SK-MEL-5 (cell line): ENCODE data around the gene MYH14. TPM values are rescaled to one million over a fixed set of nuclear protein-coding genes. Genes with fewer than 3 reads are reported as not detected.

Experiments used
- DNase-seq: peaks from one replicate; pipeline ENCODE4 v3.0.0-alpha.2; 2016; ENCODE audit warnings: low read depth, low spot score
- in situ Hi-C: cut with HindIII; loops from 2 replicates; pipeline ENCODE4 v1.10.0; 2016; ENCODE audit warnings: low sequenced_read_pairs, high pct_unique_total_duplicates, low pct_unique_long_range_greater_than_20kb
- total RNA-seq: library from RNA; depleted of rRNA; stranded (reverse); fragments of >200 nt; shearing (Covaris generic); gene quantifications from 2 replicates; pipeline ENCODE4 v1.2.3, GENCODE V29; 2014

MYH14 gene
- total RNA-seq, 1 experiment from 2014 or later: 15.1 TPM

DNA sequence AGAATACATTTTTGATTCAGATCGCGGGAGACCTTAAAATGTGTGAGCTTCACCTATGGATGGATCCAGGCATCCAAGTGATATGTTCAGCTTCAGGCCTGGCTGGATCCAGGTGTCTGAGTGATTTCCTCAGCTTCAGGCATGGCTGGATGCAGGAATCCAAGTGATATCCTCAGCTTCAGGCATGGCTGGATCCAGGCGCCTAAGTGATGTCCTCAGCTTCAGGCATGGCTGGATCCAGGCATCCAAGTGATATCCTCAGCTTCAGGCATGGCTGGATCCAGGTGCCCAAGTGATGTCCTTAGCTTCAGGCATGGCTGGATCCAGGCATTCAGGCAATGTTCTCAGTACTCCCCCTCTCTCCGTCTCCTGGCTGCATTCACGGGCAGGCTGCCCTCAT is 65.1 kb downstream of the MYH14 start:
- no peak for DNase-seq
- in situ Hi-C loops: no loop called here

DNA sequence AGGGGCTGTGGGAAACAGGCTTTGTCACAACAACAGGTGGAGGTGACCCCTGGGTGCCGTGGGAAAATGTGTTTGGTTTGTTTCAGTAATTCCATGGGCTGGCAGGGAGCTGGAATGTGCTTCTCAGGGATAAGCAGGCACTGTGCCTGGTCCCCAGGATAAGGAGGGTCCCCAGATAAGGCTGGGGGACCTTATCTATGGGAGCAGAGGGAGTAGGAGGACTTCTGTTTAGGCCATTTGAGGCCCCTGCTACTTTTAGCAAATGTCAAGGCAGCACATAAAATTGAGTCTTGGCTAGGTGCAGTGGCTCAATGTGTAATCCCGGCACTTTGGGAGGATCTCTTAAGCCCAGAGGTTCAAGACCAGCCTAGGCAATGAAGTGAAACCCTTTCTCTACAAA is 66.2 kb downstream of the MYH14 start:
- in situ Hi-C loops: no loop called here
- no peak for DNase-seq

DNA sequence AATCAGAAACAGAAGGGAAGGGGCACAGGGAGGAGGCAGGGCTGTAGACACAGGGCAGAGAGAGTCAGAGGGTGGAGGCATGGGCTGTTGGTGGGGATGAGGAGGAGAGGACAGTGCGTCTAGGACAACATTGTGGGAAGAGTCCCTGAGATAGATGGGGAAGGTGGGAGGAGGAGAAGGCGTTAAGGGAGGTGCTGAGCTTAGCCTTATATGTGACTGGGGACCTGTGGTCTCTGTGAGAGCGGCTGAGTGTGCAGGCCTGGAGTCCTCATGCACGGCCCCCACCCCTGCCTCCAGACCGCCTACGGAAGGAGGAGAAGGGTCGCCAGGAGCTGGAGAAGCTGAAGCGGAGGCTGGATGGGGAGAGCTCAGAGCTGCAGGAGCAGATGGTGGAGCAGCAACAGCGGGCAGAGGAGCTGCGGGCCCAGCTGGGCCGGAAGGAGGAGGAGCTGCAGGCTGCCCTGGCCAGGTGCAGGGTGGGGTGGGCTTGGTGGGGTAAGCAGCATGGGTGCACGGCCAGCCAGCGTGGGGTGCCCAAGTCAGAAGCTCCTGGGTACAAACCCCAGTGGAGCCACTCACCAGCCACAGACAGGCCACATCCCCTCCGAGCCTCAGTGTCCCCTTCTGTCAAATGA is 69.0 kb downstream of the MYH14 start:
- no peak for DNase-seq

DNA sequence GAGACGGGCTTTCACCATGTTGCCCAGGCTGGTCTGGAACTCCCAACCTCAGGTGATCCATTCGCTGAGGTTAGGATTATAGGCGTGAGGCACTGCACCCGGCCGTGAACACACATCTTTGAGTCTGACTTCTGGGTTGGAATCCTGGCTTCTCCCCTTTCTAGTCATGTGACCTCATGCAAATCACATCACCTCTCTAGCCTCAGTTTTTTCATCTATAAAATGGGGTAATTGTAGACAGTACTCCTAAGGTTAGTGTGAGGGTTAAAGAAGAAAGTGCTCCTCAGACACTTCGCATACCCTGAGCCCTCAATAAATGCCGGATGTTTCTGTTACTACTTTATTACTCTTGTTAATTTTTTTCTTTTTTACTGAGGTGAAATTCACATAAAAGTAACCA is 70.4 kb downstream of the MYH14 start:
- in situ Hi-C loops: no loop called here
- DNase-seq: no peak

More for the DNA sequence above, 69.0 kb downstream of the MYH14 start:
- in situ Hi-C loops: no loop called here

DNA sequence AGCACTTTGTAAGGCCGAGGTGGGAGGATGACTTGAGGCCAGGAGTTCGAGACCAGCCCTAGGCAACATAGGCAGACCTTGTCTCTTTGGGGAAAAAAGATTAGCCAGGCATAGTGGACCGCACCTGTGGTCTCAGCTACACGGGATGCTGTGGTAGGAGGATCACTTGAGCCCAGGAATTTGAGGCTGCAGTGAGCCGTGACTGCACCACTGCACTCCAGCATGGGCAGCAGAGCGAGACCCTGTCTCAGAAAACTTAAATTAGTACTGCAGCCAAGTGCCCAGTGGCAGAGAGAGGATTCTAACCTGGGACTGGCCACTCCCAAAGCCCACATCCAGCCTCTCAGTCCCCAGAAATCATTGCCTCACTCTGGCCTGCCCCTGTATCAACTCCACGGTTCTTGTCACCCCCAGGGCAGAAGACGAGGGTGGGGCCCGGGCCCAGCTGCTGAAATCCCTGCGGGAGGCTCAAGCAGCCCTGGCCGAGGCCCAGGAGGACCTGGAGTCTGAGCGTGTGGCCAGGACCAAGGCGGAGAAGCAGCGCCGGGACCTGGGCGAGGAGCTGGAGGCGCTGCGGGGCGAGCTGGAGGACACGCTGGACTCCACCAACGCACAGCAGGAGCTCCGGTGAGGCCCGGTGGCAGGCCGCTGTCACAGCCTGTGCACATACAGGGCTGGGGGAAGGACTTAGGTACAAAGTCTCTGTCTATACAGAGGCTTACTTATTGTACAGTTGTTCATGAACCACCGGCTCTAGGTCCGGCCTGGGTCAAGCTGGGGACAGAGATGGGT is 72.4 kb downstream of the MYH14 start:
- in situ Hi-C loops: no loop called here
- no peak for DNase-seq

DNA sequence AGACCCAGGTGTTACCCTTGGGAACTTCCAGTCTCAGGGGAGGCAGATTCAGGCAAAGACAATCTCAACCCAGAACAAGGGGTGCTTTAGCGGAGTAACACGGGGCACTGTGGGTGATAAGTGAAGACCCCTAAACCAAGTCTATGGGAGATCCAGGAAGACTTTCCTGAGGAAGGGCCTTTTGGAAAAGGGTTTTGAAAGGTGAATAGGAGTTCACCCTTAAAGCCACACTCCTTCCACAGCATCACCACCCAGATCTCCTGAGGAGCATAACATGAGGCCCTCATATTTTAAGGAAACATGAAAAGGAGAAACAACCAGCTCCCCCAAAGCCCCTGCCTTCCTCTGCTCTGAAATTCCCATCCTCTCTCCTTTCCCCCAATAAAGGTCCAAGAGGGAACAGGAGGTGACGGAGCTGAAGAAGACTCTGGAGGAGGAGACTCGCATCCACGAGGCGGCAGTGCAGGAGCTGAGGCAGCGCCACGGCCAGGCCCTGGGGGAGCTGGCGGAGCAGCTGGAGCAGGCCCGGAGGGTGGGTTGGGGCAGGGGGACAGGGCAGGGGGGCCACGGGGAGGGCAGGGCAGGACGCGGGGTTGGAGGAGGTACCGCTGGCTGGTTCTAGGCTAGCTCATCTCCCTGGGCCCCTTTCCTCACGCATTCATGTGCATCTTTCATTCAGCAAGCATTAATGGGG is 73.1 kb downstream of the MYH14 start:
- DNase-seq: no peak

DNA sequence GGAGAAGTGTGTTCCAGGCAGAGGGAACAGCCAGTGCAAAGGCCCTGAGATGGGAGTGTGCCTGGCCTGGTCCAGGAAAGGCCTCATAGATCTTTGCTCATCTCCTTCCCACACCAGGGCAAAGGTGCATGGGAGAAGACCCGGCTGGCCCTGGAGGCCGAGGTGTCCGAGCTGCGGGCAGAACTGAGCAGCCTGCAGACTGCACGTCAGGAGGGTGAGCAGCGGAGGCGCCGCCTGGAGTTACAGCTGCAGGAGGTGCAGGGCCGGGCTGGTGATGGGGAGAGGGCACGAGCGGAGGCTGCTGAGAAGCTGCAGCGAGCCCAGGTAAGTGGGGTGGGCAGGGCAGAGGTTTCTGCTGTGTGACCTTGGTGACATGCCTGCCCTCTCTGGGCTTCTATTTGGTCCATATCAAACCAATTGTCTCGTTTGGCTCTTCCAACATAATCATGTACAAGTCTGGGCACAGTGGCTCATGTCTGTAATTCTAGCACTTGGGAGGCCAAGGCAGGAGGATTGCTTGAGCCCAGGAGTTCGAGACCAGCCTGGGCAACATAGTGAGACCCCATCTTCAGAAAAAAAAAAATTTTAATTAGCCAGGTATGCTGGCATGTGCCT is 74.7 kb downstream of the MYH14 start:
- no peak for DNase-seq
- in situ Hi-C loops: no loop called here

More for the DNA sequence above, 73.1 kb downstream of the MYH14 start:
- in situ Hi-C loops: no loop called here

DNA sequence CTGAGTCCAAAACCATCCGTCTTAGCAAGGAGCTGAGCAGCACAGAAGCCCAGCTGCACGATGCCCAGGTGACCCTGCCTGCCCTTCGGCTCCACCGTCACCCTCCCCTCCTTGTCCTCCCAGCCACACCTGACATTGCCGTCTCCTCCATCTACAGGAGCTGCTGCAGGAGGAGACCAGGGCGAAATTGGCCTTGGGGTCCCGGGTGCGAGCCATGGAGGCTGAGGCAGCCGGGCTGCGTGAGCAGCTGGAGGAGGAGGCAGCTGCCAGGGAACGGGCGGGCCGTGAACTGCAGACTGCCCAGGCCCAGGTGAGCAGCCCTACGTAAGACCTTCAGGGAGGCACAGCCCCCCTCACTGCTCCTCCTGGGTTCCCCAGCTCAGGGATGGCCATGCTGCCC is 76.7 kb downstream of the MYH14 start:
- DNase-seq: no peak
- in situ Hi-C loops: no loop called here

DNA sequence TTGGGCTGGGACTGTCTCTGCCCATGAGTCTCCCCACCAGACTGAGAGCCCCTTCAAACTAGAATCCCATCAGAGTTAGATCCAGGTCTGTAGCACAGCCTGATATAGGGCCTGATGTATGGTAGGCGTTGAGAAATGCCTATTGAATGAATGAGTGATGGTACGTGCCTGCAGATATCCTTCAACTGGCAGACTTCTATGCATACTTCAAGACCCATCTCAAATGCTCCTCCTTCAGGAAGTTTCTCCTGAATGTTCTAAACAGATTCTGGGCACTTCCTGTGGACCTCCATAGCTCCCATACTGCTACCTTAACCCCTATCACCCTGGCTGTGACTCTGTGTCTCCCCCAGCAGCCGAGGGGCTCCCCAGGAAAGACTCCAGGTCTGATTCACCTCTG is 77.6 kb downstream of the MYH14 start:
- in situ Hi-C loops: no loop called here
- no peak for DNase-seq

DNA sequence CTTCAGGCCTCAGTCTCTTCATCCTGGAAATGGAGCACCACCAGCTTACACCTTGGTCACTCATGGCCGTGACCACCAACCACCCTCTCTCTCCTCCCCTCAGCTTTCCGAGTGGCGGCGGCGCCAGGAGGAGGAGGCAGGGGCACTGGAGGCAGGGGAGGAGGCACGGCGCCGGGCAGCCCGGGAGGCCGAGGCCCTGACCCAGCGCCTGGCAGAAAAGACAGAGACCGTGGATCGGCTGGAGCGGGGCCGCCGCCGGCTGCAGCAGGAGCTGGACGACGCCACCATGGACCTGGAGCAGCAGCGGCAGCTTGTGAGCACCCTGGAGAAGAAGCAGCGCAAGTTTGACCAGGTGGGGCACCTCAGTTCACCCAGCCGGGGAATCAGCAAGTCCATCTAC is 78.1 kb downstream of the MYH14 start:
- no peak for DNase-seq
- in situ Hi-C loops: no loop called here

DNA sequence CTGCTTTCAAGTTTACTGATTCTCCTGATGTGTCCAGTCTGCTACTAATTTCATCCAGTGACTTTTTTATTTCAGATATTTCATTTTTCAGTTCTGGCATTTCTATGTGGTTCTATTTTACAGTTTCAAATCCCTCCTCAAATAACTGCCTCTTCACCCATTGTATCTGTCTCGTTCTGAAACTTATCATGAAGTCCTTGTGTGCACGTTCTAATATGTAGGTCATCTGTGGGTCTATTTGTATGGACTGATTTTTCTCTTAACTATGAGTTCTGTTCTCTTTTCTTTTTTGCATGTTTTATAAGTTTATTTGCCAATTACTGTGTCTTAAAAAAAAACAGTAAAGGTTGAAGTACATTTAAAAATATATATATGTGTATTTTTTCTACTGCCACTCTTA is 82.4 kb downstream of the MYH14 start:
- DNase-seq: no peak
- in situ Hi-C loops: no loop called here

DNA sequence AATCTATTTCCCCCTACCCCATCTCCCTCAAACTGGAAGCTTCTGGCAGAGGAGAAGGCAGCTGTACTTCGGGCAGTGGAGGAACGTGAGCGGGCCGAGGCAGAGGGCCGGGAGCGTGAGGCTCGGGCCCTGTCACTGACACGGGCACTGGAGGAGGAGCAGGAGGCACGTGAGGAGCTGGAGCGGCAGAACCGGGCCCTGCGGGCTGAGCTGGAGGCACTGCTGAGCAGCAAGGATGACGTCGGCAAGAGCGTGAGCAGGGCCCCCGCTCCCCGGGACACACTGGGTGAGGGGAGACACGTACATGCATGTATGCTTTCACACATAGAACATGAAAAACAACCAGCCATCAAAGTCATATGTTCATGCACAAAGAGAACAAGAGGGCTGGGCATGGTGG is 83.0 kb downstream of the MYH14 start:
- in situ Hi-C loops: no loop called here
- DNase-seq: no peak

DNA sequence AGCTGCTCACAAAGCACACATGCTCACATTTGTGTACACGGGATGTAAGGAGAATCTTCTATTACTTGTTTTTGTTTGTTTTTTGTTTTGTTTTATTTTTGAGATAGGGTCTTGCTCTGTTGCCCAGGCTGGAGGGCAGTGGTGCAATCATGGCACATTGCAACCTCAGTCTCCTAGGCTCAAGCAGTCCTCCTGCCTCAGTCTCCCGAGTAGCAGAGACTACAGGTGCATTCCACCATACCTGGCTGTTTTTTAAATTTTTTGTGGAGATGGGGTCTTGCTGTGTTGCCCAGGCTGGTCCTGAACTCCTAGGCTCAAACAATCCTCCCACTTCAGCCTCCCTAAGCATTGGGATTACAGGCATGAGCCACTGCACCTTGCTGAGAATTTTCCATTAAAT is 83.9 kb downstream of the MYH14 start:
- in situ Hi-C loops: no loop called here
- no peak for DNase-seq

DNA sequence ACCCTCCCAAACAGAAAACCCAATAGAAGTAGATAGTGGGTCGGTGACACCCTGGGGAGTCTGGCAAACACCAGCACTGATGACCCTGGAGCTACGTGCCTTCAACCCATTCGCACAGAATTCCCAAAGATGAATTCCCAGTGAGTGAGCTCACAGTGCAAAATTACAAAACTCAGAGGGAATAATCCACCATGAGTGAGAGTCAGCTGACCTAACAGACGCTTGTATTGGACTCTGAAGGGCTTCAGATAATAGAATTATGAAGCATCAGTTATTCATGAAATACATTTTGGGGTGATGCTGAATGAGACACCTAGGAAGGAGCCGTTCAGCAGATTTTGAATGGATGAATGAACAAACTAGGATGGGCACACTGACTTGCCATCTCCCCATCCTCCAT is 85.5 kb downstream of the MYH14 start:
- in situ Hi-C loops: no loop called here
- DNase-seq: no peak

DNA sequence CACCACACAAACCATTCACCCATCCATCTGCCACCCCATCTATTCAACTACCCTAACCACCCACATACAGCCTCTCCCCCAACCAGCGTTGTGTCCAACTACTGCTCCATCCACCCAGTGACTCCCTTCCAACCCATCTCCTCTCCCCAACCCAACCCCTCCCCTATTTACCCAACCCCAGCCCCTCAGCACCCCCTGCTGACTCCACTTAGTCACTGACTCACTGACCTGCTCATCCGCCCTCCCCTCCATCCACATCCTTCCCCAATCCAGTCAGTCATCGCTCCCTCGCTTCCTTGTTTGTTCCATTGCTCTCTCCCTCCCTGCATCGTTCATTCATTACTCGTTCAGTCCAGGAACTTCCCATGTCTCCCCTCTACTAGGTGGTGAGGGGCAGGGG is 86.6 kb downstream of the MYH14 start:
- in situ Hi-C loops: no loop called here
- no peak for DNase-seq

DNA sequence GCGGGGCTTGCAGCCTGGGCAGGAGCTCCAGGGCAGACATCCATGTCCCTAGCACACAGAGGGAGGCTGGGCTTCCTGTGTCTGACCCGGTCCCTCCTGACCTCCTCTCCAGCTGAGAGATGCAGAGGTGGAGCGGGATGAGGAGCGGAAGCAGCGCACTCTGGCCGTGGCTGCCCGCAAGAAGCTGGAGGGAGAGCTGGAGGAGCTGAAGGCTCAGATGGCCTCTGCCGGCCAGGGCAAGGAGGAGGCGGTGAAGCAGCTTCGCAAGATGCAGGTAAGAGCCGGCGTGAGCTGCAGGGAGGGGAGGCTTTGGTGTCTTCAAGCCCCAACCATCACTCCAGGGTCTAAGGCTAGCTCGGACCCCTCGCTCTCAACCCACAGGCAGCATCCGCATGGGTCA is 87.4 kb downstream of the MYH14 start:
- DNase-seq: no peak
- in situ Hi-C loops: no loop called here

DNA sequence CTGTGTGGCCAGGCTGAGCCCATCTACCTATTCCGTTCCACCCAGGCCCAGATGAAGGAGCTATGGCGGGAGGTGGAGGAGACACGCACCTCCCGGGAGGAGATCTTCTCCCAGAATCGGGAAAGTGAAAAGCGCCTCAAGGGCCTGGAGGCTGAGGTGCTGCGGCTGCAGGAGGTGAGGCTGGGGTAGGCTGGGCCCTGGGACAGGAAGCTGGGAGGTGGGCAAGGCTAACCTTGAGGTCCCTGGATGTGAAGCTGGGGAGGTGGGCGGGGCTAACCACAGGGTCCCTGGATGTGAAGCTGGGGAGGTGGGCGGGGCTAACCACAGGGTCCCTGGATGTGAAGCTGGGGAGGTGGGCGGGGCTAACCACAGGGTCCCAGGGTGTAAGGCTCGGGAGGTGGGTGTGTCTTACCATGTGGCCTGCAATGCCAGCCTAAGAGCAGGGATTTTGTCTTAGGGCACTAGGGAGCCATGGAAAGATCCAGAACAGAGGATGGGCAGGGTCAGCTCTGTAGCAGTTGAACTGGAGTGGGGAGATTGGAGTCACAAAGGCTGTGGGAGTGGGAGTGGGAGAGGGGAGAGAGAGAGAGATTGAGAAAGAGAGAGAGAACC is 88.9 kb downstream of the MYH14 start:
- DNase-seq: no peak
- in situ Hi-C loops: no loop called here
